PC-3 (cell line): ENCODE results near the gene ABCA7.

ENCODE experiments used
- EZH2 ChIP-seq: fragments of 300-600 bp; sonication (generic); IDR thresholded peaks from one replicate; pipeline ENCODE4 v1.6.1; 2017; ENCODE audit warnings: antibody characterized with exemption, mild to moderate bottlenecking, low read length; ENCODE audit not compliant: unreplicated experiment
- TF ChIP-seq, protein P1 (sequence below): fragments of 300-600 bp; sonication (generic); conservative IDR thresholded peaks from 2 replicates; pipeline ENCODE4 v1.5.1; 2017; ENCODE audit warnings: antibody characterized with exemption, low read depth, mild to moderate bottlenecking, low read length

DNA sequence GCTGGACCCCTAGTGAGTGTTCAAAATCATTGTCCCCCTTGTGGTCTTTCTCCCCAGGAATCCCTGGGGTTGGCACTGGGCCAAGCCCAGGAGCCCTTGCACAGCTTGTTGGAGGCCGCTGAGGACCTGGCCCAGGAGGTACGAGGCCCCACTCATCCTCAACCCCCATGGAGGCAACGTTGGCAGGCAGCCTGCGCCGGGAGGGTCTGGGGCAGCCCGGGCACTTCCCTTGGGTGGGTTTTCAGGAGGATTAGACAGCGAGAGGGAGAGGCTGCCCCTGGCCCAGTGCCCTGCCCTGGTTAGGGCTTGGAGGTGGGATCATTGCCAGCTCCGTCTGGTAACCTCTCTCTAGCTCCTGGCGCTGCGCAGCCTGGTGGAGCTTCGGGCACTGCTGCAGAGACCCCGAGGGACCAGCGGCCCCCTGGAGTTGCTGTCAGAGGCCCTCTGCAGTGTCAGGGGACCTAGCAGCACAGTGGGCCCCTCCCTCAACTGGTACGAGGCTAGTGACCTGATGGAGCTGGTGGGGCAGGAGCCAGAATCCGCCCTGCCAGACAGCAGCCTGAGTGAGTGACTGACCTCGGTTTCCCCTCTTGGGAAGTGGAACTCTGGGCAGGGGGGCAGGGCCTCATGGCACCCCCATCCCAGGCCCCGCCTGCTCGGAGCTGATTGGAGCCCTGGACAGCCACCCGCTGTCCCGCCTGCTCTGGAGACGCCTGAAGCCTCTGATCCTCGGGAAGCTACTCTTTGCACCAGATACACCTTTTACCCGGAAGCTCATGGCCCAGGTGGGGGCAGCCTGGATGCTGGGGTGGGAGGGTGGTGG, 3.0 kb downstream of the ABCA7 start:
- TF ChIP-seq, protein P1, sequence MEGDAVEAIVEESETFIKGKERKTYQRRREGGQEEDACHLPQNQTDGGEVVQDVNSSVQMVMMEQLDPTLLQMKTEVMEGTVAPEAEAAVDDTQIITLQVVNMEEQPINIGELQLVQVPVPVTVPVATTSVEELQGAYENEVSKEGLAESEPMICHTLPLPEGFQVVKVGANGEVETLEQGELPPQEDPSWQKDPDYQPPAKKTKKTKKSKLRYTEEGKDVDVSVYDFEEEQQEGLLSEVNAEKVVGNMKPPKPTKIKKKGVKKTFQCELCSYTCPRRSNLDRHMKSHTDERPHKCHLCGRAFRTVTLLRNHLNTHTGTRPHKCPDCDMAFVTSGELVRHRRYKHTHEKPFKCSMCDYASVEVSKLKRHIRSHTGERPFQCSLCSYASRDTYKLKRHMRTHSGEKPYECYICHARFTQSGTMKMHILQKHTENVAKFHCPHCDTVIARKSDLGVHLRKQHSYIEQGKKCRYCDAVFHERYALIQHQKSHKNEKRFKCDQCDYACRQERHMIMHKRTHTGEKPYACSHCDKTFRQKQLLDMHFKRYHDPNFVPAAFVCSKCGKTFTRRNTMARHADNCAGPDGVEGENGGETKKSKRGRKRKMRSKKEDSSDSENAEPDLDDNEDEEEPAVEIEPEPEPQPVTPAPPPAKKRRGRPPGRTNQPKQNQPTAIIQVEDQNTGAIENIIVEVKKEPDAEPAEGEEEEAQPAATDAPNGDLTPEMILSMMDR = no peak
- TF ChIP-seq EZH2 = no peak
